ENCODE results near the gene ZDHHC4.

ZDHHC4 gene

GRCh38 chr7:6636741-6637543, 59.7 kb downstream of the ZDHHC4 start, which contains the start of gene ZNF316:
TSS of gene ZNF316 (plus strand) at chr7:6637318. CDS start at chr7:6642410, 5,092 bp downstream.
- DNase-seq (ENCODE audit: low read depth), result peak; percentile 61

- DNase-seq (ENCODE audit: low read depth), result peak; percentile 60
Measured at GRCh38 chr7:6637544-6638229, 60.4 kb downstream of the ZDHHC4 start.

Measured in activated T-cell treated with anti-CD3 and anti-CD28 coated beads for 48 hours (primary cell).